OCI-LY7 (cell line): ENCODE measurements around the gene PKM. TPM values are rescaled to one million over a fixed set of nuclear protein-coding genes. Genes with fewer than 3 reads are reported as not detected.

ENCODE experiments used
- BruUV-seq: library from RNA; stranded (reverse); fragments of 400-500 nt; replicated peaks from 2 replicates; lab custom pipeline; 2021; lab: Mats Ljungman, UMichigan
- CTCF ChIA-PET: fragments of 300-600 bp; sonication (Branson Sonifier 250); formaldehyde crosslinking; loops from one replicate; lab custom pipeline; 2022; ENCODE audit warnings: antibody characterized with exemption; ENCODE audit not compliant: unreplicated experiment; lab: Charles Lee
- POLR2A ChIA-PET: fragments of 300-600 bp; sonication (Branson Sonifier 250); formaldehyde crosslinking; loops from one replicate; lab custom pipeline; 2022; ENCODE audit warnings: antibody characterized with exemption; lab: Charles Lee
- DNase-seq: peaks from one replicate; pipeline ENCODE4 v3.0.0-alpha.2; 2015; ENCODE audit warnings: low spot score
- H2AFZ ChIP-seq: fragments of 200-600 bp; sonication (generic), shearing (Covaris generic); 2 replicates; pipeline ENCODE4 v1.6.1; 2014; ENCODE audit warnings: mild to moderate bottlenecking, antibody characterized with exemption, low read length, moderate library complexity
- H3K27ac ChIP-seq: fragments of 200-600 bp; sonication (generic); 2 replicates; pipeline ENCODE4 v1.5.1; 2014; ENCODE audit warnings: mixed run types, low read depth, mild to moderate bottlenecking, moderate library complexity, low read length, inconsistent platforms; ENCODE audit not compliant: poor library complexity, severe bottlenecking
- H3K36me3 ChIP-seq: fragments of 200-600 bp; sonication (generic); 2 replicates; pipeline ENCODE4 v1.6.1; 2014; ENCODE audit warnings: mild to moderate bottlenecking, antibody characterized with exemption, low read length, moderate library complexity, mixed read lengths; ENCODE audit not compliant: insufficient read depth
- H3K4me1 ChIP-seq: fragments of 200-600 bp; sonication (generic); 2 replicates; pipeline ENCODE4 v1.5.1; 2014; ENCODE audit warnings: mild to moderate bottlenecking, low read length; ENCODE audit not compliant: insufficient read depth, poor library complexity, severe bottlenecking
- H3K4me2 ChIP-seq: fragments of 200-600 bp; sonication (generic); 2 replicates; pipeline ENCODE4 v1.6.1; 2014; ENCODE audit warnings: mild to moderate bottlenecking, low read length
- H3K4me3 ChIP-seq: fragments of 200-600 bp; sonication (generic); 2 replicates; pipeline ENCODE4 v1.5.1; 2014; ENCODE audit warnings: mild to moderate bottlenecking, low read depth, low read length; ENCODE audit not compliant: poor library complexity, severe bottlenecking
- H3K79me2 ChIP-seq: fragments of 200-600 bp; sonication (generic); 2 replicates; pipeline ENCODE4 v1.6.1; 2016; ENCODE audit warnings: low read depth, mild to moderate bottlenecking, low read length, moderate library complexity, mixed read lengths; ENCODE audit not compliant: insufficient read depth
- H3K9me2 ChIP-seq: fragments of 200-600 bp; sonication (generic); 2 replicates; pipeline ENCODE4 v1.6.1; 2016; ENCODE audit warnings: mild to moderate bottlenecking, low read length, mixed read lengths; ENCODE audit not compliant: insufficient read depth
- H3K9me3 ChIP-seq: fragments of 200-600 bp; sonication (generic); 2 replicates; pipeline ENCODE4 v1.6.1; 2014; ENCODE audit warnings: mild to moderate bottlenecking, mixed run types, low read length, mixed read lengths
- H4K20me1 ChIP-seq: fragments of 200-600 bp; sonication (generic); 2 replicates; pipeline ENCODE4 v1.6.1; 2014; ENCODE audit warnings: mild to moderate bottlenecking, antibody characterized with exemption, low read length, moderate library complexity, mixed read lengths; ENCODE audit not compliant: insufficient read depth
- CTCF ChIP-seq: fragments of 200-600 bp; sonication (generic); conservative IDR thresholded peaks from 2 replicates; pipeline ENCODE4 v1.5.1; 2014; ENCODE audit warnings: mild to moderate bottlenecking, antibody characterized with exemption, low read length, moderate library complexity, mixed read lengths
- EZH2phosphoT487 ChIP-seq: fragments of 200-600 bp; sonication (generic); IDR thresholded peaks from 2 replicates; pipeline ENCODE4 v1.6.1; 2018; ENCODE audit warnings: low read depth, borderline replicate concordance, mild to moderate bottlenecking, mixed run types, antibody characterized with exemption, low read length, moderate library complexity, mixed read lengths
- intact Hi-C: fragments of 100-400 bp; cut with micrococcal nuclease; formaldehyde crosslinking; loops from one replicate; pipeline ENCODE4 v1.10.0; 2022; ENCODE audit not compliant: unreplicated experiment
- total RNA-seq, 2 experiments: library from RNA; depleted of rRNA in 1 of 2; stranded (reverse); fragments of >200 nt in 1 of 2; shearing (Covaris generic) in 1 of 2; gene quantifications; 2 replicates each; pipeline ENCODE4 v1.2.3, GENCODE V29; 2014 to 2022

Gene PKM
- total RNA-seq, 2 experiments from 2014 or later: 917 to 1,131 TPM

- H3K79me2 ChIP-seq: peaks cover 73% of the 10 kb centered on the region
- peak; percentile 76 for DNase-seq
- H3K9me2 ChIP-seq: no peaks in the 10 kb centered on the region
- H3K9me3 ChIP-seq: no peaks in the 10 kb centered on the region
- peak overlapping the region; percentile 82 for H3K4me2 ChIP-seq
- ChIA-PET CTCF (no interaction called here), POLR2A (no interaction called here)
- BruUV-seq: no TSS peak
- H3K36me3 ChIP-seq: peaks cover 56% of the 10 kb centered on the region
- H4K20me1 ChIP-seq: peaks cover 27% of the 10 kb centered on the region
- TF ChIP-seq CTCF (0 out of 2 replicates have a peak, but pooled peaks have one; percentile 0), EZH2phosphoT487 (no peak)
- intact Hi-C loops: loop anchor here (5.0 kb wide), 1 partner anchor 112 kb away; the partner anchor contains the start of genes MYO9A and SENP8
- peak overlapping the region; percentile 86 for H3K27ac ChIP-seq
- peak overlapping the region; percentile 89 for H3K4me3 ChIP-seq
- no peak overlapping the region for H2AFZ ChIP-seq
- peaks cover 45% of the 10 kb centered on the region for H3K4me1 ChIP-seq
These were observed 1.7 kb downstream of the PKM start for GRCh38 chr15:72229076-72229946.

- H3K79me2 ChIP-seq: peaks cover 89% of the 10 kb centered on the region
- peak overlapping the region; percentile 89 for H3K4me3 ChIP-seq
- H3K9me2 ChIP-seq: no peaks in the 10 kb centered on the region
- POLR2A ChIA-PET: interaction anchor here (0.6 to 2.3 kb wide), 9 partner anchors 9 to 720 kb away, joined by 3 to 11 read pairs (median 4); no protein-coding TSS in a partner anchor
- H3K4me2 ChIP-seq: peak overlapping the region; percentile 82
- no peak for DNase-seq
- peaks cover 72% of the 10 kb centered on the region for H3K36me3 ChIP-seq
- H3K9me3 ChIP-seq: no peaks in the 10 kb centered on the region
- intact Hi-C loops: loop anchor here (2.0 to 5.0 kb wide), 2 partner anchors 110 to 153 kb away; partner anchors contain the start of genes MYO9A and SENP8
- H4K20me1 ChIP-seq: peaks cover 43% of the 10 kb centered on the region
- H3K27ac ChIP-seq: peak overlapping the region; percentile 86
- H3K4me1 ChIP-seq: peaks cover 55% of the 10 kb centered on the region
- H2AFZ ChIP-seq: no peak overlapping the region
- BruUV-seq: no TSS peak
- CTCF ChIA-PET: interaction anchor here (1.7 kb wide), 1 partner anchor 25 kb away, joined by 4 read pairs; no protein-coding TSS in a partner anchor
- TF ChIP-seq CTCF (no peak), EZH2phosphoT487 (no peak)
These were observed 3.3 kb downstream of the PKM start for GRCh38 chr15:72227720-72228119.
